Erythroblast (primary cell): ENCODE data around the gene MESP2.

ENCODE experiments used
- GATA1 ChIP-seq: IDR thresholded peaks from 2 replicates; pipeline ENCODE4 v1.6.1; 2011; ENCODE audit warnings: low read depth, mild to moderate bottlenecking, control low read depth, low read length, moderate library complexity
- POLR2A ChIP-seq: IDR thresholded peaks from 2 replicates; pipeline ENCODE4 v1.6.1; 2011; ENCODE audit warnings: mild to moderate bottlenecking, low read length

DNA sequence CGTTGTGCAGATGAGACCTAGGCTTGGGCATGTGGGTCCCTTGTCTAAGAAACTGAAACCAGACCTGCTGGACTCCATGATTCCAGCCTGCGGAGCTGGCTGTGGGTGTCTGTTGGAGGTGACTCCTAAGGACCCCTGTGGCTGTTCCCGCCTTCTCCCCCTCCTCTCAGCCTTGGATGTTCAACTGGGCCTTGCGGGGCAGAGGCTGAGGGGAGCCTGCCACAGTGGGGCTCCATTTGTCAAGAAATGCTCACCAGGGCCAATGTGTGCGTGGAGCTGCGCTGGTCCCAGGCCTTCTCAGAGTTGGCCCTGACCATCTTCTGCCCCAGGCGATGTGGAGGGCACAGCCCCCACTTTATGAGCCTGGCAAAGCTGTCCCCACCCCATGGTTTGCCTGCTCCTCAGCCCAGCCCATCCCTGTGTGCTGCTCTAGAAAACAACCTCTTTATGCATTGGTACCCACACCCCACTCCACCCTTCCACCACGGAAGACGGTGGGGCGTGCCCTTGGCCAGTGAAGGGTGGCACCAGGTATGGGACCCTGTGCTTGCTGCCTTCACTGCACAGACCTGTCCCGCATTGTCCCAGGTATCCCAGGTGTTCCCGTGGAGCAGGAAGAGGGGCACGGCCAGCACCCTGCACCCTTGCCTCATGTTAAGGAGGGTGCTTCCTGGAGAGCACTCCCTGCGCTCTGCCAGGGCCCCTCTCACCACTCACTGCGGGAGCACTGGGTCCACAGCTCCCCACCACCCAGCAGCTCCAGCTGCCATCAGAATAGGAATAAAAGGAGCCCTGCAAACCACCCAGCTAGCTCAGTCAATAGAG, 7.9 kb downstream of the MESP2 start:
- no peak for TF ChIP-seq POLR2A
- TF ChIP-seq GATA1 = no peak
